OCI-LY7 (cell line): Measurements from ENCODE around the gene PALD1. TPM values are rescaled to one million over a fixed set of nuclear protein-coding genes. Genes with fewer than 3 reads are reported as not detected.
A peak's percentile ranks its signal among the peaks of the same experiment; 100 is the strongest.

Source experiments
- BruUV-seq: library from RNA; stranded (reverse); fragments of 400-500 nt; replicated peaks from 2 replicates; lab custom pipeline; 2021; lab: Mats Ljungman, UMichigan
- CTCF ChIA-PET: fragments of 300-600 bp; sonication (Branson Sonifier 250); formaldehyde crosslinking; loops from one replicate; lab custom pipeline; 2022; ENCODE audit warnings: antibody characterized with exemption; ENCODE audit not compliant: unreplicated experiment; lab: Charles Lee
- POLR2A ChIA-PET: fragments of 300-600 bp; sonication (Branson Sonifier 250); formaldehyde crosslinking; loops from one replicate; lab custom pipeline; 2022; ENCODE audit warnings: antibody characterized with exemption; lab: Charles Lee
- DNase-seq: peaks from one replicate; pipeline ENCODE4 v3.0.0-alpha.2; 2015; ENCODE audit warnings: low spot score
- H2AFZ ChIP-seq: fragments of 200-600 bp; sonication (generic), shearing (Covaris generic); 2 replicates; pipeline ENCODE4 v1.6.1; 2014; ENCODE audit warnings: mild to moderate bottlenecking, antibody characterized with exemption, low read length, moderate library complexity
- H3K27ac ChIP-seq: fragments of 200-600 bp; sonication (generic); 2 replicates; pipeline ENCODE4 v1.5.1; 2014; ENCODE audit warnings: mixed run types, low read depth, mild to moderate bottlenecking, moderate library complexity, low read length, inconsistent platforms; ENCODE audit not compliant: poor library complexity, severe bottlenecking
- H3K36me3 ChIP-seq: fragments of 200-600 bp; sonication (generic); 2 replicates; pipeline ENCODE4 v1.6.1; 2014; ENCODE audit warnings: mild to moderate bottlenecking, antibody characterized with exemption, low read length, moderate library complexity, mixed read lengths; ENCODE audit not compliant: insufficient read depth
- H3K4me1 ChIP-seq: fragments of 200-600 bp; sonication (generic); 2 replicates; pipeline ENCODE4 v1.5.1; 2014; ENCODE audit warnings: mild to moderate bottlenecking, low read length; ENCODE audit not compliant: insufficient read depth, poor library complexity, severe bottlenecking
- H3K4me2 ChIP-seq: fragments of 200-600 bp; sonication (generic); 2 replicates; pipeline ENCODE4 v1.6.1; 2014; ENCODE audit warnings: mild to moderate bottlenecking, low read length
- H3K4me3 ChIP-seq: fragments of 200-600 bp; sonication (generic); 2 replicates; pipeline ENCODE4 v1.5.1; 2014; ENCODE audit warnings: mild to moderate bottlenecking, low read depth, low read length; ENCODE audit not compliant: poor library complexity, severe bottlenecking
- H3K79me2 ChIP-seq: fragments of 200-600 bp; sonication (generic); 2 replicates; pipeline ENCODE4 v1.6.1; 2016; ENCODE audit warnings: low read depth, mild to moderate bottlenecking, low read length, moderate library complexity, mixed read lengths; ENCODE audit not compliant: insufficient read depth
- H3K9me2 ChIP-seq: fragments of 200-600 bp; sonication (generic); 2 replicates; pipeline ENCODE4 v1.6.1; 2016; ENCODE audit warnings: mild to moderate bottlenecking, low read length, mixed read lengths; ENCODE audit not compliant: insufficient read depth
- H3K9me3 ChIP-seq: fragments of 200-600 bp; sonication (generic); 2 replicates; pipeline ENCODE4 v1.6.1; 2014; ENCODE audit warnings: mild to moderate bottlenecking, mixed run types, low read length, mixed read lengths
- H4K20me1 ChIP-seq: fragments of 200-600 bp; sonication (generic); 2 replicates; pipeline ENCODE4 v1.6.1; 2014; ENCODE audit warnings: mild to moderate bottlenecking, antibody characterized with exemption, low read length, moderate library complexity, mixed read lengths; ENCODE audit not compliant: insufficient read depth
- CTCF ChIP-seq: fragments of 200-600 bp; sonication (generic); conservative IDR thresholded peaks from 2 replicates; pipeline ENCODE4 v1.5.1; 2014; ENCODE audit warnings: mild to moderate bottlenecking, antibody characterized with exemption, low read length, moderate library complexity, mixed read lengths
- EZH2phosphoT487 ChIP-seq: fragments of 200-600 bp; sonication (generic); IDR thresholded peaks from 2 replicates; pipeline ENCODE4 v1.6.1; 2018; ENCODE audit warnings: low read depth, borderline replicate concordance, mild to moderate bottlenecking, mixed run types, antibody characterized with exemption, low read length, moderate library complexity, mixed read lengths
- intact Hi-C: fragments of 100-400 bp; cut with micrococcal nuclease; formaldehyde crosslinking; loops from one replicate; pipeline ENCODE4 v1.10.0; 2022; ENCODE audit not compliant: unreplicated experiment
- total RNA-seq, 2 experiments: library from RNA; depleted of rRNA in 1 of 2; stranded (reverse); fragments of >200 nt in 1 of 2; shearing (Covaris generic) in 1 of 2; gene quantifications; 2 replicates each; pipeline ENCODE4 v1.2.3, GENCODE V29; 2014 to 2022

PALD1 gene
- total RNA-seq, 2 experiments from 2014 or later, result 52.7 to 66.7 TPM

- Histone ChIP-seq H4K20me1 (no peaks in the 10 kb centered on the region), H3K27ac (no peak overlapping the region), H3K79me2 (no peaks in the 10 kb centered on the region), H3K9me2 (no peaks in the 10 kb centered on the region), H2AFZ (no peak overlapping the region), H3K4me3 (no peak overlapping the region), H3K4me2 (no peak overlapping the region), H3K36me3 (peaks cover 93% of the 10 kb centered on the region), H3K9me3 (no peaks in the 10 kb centered on the region), H3K4me1 (peaks cover 24% of the 10 kb centered on the region)
- POLR2A ChIA-PET, result interaction anchor here (0.6 kb wide), 1 partner anchor 46 kb away, joined by 4 read pairs; no protein-coding TSS in a partner anchor
- intact Hi-C loops, result no loop called here
- DNase-seq, result no peak
- TF ChIP-seq EZH2phosphoT487 (no peak), CTCF (no peak)
- CTCF ChIA-PET, result interaction anchor here (1.1 kb wide), 1 partner anchor 78 kb away, joined by 3 read pairs; no protein-coding TSS in a partner anchor
- no TSS peak for BruUV-seq
Observed at GRCh38 chr10:70538731-70539338, 60.3 kb downstream of the PALD1 start.

- BruUV-seq, result no TSS peak
- Histone ChIP-seq H3K4me2 (no peak overlapping the region), H3K36me3 (peaks cover 93% of the 10 kb centered on the region), H3K4me3 (no peak overlapping the region), H3K27ac (no peak overlapping the region), H3K4me1 (peaks cover 31% of the 10 kb centered on the region), H2AFZ (no peak overlapping the region), H3K79me2 (no peaks in the 10 kb centered on the region), H3K9me2 (no peaks in the 10 kb centered on the region), H3K9me3 (no peaks in the 10 kb centered on the region), H4K20me1 (no peaks in the 10 kb centered on the region)
- no peak for TF ChIP-seq CTCF
- no peak for TF ChIP-seq EZH2phosphoT487
- CTCF ChIA-PET, result no interaction called here
- POLR2A ChIA-PET, result no interaction called here
- no peak for DNase-seq
- intact Hi-C loops, result no loop called here
Observed at GRCh38 chr10:70539471-70539870, 60.9 kb downstream of the PALD1 start.

- H3K27ac ChIP-seq, result no peak overlapping the region
- ChIA-PET POLR2A (no interaction called here), CTCF (no interaction called here)
- H3K4me2 ChIP-seq, result no peak overlapping the region
- H2AFZ ChIP-seq, result no peak overlapping the region
- no peaks in the 10 kb centered on the region for H3K9me2 ChIP-seq
- H3K4me1 ChIP-seq, result peaks cover 38% of the 10 kb centered on the region
- no peaks in the 10 kb centered on the region for H3K79me2 ChIP-seq
- BruUV-seq, result no TSS peak
- no peaks in the 10 kb centered on the region for H4K20me1 ChIP-seq
- peaks cover 94% of the 10 kb centered on the region for H3K36me3 ChIP-seq
- no peak for DNase-seq
- TF ChIP-seq CTCF, result peak; percentile 78
- no peak for TF ChIP-seq EZH2phosphoT487
- H3K4me3 ChIP-seq, result no peak overlapping the region
- intact Hi-C loops, result loop anchor here (1.0 kb wide), 1 partner anchor 61 kb away; no protein-coding TSS in a partner anchor
- no peaks in the 10 kb centered on the region for H3K9me3 ChIP-seq
Observed at GRCh38 chr10:70540089-70540788, 61.7 kb downstream of the PALD1 start.
